HG03571 (cell line): ENCODE measurements around the gene NCF2.

Experiments used
- ATAC-seq: cut with Tn5 transposase; IDR thresholded peaks from one replicate; pipeline ENCODE4 v1.9.1; 2021; ENCODE audit not compliant: unreplicated experiment

Gene NCF2

DNA sequence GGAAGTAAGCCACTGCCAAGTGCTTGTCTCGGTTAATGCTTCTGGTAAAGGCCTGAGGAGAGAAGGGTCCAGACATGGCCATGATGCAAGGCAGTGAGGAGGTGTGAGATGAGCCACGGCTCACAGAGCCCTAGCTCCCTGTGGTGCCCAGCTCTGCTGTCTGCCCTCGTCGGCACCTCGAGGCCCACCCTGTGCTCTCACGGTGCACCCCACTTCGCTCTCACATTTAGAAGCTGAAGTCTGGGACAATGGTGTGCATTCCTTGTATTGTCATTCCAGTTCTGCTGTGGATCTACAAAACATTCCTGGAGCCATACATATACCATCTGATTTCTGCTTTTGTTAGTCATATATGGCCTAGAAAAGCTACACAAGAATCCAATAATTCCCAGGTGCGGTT lies 3.3 kb downstream of the NCF2 start:
- no peak for ATAC-seq

DNA sequence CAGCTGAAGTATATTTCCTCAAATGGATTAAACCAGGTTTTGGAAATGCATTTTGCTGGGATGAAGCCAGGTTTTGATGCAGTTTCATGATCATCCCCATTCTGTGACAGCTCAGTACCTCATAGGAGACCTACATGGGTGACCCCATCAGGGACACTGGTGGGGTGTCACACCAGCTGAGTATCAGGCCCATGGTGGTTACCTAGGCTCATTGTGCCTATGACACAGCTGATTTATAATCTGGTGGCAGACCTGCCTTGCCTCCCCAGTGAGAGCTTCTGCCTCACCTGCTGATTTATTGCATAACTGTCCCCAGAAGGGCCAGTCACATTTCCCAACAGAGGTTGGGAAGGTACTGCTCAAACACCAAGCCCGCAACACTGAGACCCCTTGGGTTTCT lies 3.8 kb downstream of the NCF2 start:
- no peak for ATAC-seq

- ATAC-seq, result no peak
Observed at GRCh38 chr1:183585038-183585437, 5.2 kb downstream of the NCF2 start.

GRCh38 chr1:183584147-183584546 lies 6.1 kb downstream of the NCF2 start:
- ATAC-seq, result no peak

- no peak for ATAC-seq
Observed at GRCh38 chr1:183583466-183583865, 6.8 kb downstream of the NCF2 start.

GRCh38 chr1:183582021-183582713 lies 8.1 kb downstream of the NCF2 start:
- no peak for ATAC-seq

- ATAC-seq, result no peak
Observed at GRCh38 chr1:183580281-183580682, 10.0 kb downstream of the NCF2 start.

GRCh38 chr1:183578856-183579255 lies 11.4 kb downstream of the NCF2 start:
- ATAC-seq, result no peak

DNA sequence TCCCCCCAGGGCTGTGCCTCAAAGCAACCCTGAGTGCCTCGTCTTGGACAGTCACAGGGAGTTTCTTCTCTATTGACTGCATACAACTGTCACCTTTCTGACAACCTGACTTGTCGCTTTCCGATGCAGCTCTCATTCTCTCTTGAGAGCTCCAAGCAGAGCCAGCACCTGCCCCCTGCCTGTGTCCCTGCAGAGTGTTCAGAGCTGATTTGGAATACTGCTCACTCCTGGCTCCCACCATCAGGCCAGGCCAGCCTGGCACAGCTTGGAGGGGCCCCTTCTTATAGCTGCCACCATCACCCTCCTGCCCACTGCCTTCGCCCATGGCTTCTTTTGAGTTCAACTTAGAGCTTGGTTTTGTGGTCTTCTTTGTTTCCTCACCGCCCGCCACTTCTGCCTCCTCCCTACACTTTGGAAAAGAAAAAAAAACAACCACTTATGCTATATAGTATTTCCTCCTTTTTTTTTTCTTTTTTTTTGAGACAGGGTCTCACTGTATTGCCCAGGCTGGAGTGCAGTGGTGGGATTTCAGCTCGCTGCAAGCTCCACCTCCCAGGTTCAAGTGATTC lies 12.3 kb downstream of the NCF2 start:
- no peak for ATAC-seq

GRCh38 chr1:183576537-183576936 lies 13.7 kb downstream of the NCF2 start:
- ATAC-seq, result no peak

DNA sequence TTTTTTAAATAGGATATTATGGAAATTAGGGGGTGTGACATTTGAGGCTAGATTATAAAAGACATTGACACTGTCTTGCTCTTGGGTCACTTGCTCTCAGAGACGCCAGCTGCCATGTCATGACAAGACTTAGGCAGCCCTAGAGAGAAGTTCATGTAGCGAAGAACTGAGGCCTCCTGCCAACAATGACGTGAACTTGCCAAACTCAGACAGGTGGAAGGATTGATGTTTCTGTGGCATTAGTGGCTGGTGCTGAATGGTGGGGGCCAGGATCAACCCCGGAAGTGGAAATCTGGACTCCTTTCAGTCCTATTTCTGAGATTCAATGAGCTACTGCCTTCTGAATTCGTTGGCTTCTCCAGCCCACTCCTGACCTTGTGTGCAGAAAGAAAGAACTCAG lies 14.7 kb downstream of the NCF2 start:
- no peak for ATAC-seq

GRCh38 chr1:183572721-183573120 lies 17.5 kb downstream of the NCF2 start:
- ATAC-seq, result no peak

GRCh38 chr1:183571678-183572268 lies 18.5 kb downstream of the NCF2 start:
- no peak for ATAC-seq

DNA sequence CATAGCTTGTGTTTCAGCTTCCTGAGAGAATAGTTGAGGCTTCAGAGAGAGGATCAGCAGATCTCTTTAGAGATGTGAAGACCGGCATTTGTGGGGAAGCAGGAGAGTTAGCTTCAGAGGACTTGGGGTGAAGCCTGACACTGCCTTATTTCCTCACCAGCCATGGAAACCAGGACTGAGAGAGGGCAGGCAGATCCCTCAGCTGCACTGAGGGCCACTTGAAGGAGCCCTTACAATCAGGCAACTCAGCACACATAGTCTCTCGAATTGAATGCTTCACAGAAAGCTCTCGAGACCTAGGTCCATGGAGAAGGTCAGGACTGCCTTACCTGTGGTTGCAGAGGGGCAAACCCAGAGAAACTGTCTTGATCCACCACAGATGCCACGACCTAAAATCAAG lies 19.8 kb downstream of the NCF2 start:
- ATAC-seq, result no peak

DNA sequence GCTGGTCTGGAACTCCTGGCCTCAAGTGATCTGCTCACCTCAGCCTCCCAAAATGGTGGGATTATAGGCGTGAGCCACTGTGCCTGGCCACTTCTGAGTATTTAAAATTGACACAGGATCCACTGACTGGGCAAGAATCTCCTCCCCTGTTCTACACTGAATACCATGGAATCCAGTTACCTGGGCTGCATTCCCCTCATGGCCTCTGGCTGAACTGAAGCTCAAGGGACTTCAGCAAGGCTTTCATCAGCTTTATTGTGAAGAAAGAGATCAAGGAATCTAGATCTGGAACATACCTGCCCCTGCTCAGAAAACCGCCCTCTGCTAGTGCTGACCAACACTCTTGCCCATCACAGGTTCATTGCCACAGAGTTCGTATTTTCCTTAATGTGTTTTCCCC lies 20.5 kb downstream of the NCF2 start:
- ATAC-seq, result no peak

- ATAC-seq, result no peak
Observed at GRCh38 chr1:183569141-183569540, 21.1 kb downstream of the NCF2 start.

DNA sequence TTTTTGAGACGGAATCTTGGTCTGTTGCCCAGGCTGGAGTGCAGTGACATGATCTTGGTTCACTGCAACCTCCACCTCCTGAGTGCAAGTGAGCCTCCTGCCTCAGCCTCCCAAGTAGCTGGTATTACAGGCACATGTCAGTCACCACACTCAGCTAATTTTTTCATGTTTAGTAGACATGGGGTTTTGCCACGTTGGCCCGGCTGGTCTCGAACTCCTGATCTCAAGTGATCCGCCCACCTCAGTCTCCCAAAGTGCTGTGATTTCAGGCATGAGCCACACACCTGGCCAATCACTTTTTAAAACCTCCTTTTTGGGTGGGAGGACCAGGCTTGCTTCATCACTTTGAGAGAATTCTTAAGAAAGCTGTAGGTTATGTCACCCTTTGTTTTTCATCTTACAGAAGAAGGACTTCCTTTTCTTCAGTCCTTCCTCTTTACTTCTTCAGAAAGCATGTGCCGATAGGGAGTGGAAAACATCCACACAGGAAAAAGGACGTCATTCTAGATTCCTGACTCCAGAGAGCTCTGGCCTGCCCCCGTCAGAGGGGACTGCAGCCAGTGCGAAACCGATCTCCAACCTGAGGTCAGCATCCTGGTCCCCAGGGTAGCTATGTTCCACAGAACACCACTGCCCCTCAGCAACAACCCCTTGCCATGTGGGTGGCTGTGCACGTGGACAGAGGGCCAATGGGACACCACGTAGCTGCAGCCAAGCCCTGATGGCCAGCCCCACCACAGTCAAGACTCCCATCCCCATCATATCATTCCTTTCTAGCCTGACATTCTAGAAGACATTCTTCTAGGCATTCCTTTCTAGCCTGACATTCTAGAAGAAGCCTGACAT lies 21.9 kb downstream of the NCF2 start:
- no peak for ATAC-seq

DNA sequence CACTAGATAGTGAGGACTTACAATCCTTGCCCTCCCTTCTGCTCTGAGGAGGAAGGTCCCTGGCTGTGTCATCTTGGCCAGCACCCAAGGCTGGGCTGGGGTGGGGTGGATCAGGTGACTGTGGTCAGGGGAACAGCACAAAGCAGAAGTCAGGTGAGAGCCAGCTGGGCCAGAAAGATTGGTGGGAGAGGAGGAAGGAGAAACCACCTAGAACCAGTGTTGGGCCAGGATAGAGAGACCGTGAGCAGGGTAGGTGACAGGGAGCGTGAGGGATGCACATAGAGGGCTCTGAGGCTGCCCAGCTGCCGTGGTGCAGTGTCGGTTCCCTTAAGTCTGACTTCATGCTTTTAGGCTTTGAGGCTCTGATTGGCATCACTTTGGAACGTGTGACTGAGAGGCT lies 22.7 kb downstream of the NCF2 start:
- peak; percentile 39 for ATAC-seq

GRCh38 chr1:183566026-183566425 lies 24.2 kb downstream of the NCF2 start:
- ATAC-seq, result no peak

DNA sequence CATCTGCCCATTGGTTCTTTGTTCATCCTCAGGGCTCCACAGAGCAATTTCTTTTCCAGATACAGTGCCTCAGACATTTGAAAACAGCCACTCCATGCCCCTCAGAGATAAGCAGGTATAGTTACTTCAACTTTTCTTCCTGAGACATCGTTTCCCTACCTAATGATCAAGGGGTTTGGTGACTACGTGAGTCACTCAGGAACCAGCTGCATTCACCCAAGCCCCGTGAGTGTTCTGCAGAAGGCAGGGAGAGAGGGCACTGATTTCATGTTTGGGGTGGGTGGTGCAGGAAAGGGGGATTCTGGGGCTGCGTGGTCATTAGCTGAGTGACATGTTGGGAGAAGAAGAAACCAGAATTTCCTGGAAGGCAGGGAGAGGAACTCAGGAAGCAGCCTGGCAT lies 25.0 kb downstream of the NCF2 start:
- ATAC-seq, result no peak

DNA sequence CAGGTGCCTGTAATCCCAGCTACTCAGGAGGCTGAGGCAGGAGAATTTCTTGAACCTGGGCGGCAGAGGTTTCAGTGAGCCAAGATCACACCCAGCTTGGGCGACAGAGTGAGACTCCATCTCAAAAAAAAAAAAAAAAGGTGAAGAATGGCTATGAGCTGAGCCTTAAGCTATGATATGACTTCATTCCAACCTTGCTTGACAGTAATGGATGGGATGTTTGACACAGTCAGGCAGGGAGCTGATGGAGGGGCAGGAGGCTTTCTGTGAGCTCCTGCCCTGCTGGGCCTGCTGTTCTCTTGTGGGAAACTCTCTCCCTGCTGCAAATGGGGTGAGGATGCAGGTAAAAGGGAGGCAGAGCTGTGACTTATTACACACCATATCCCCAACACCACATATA lies 27.6 kb downstream of the NCF2 start:
- ATAC-seq, result no peak

GRCh38 chr1:183559061-183559460 lies 31.2 kb downstream of the NCF2 start:
- no peak for ATAC-seq
